HEK293 (cell line): ENCODE results near the gene DBET.
"Not testable (repeated sequence)": the region's sequence is repeated elsewhere in the genome, so short reads cannot be mapped to it uniquely, and the experiment has no call there.

Experiments
- AEBP2 ChIP-seq: fragments of 450-650 bp; formaldehyde crosslinking; IDR thresholded peaks from 2 replicates; pipeline ENCODE4 v1.5.1; 2016; ENCODE audit warnings: missing biosample characterization, missing genetic modification characterization, borderline replicate concordance
- CTCF ChIP-seq: fragments of 450-650 bp; formaldehyde crosslinking; IDR thresholded peaks from 2 replicates; pipeline ENCODE4 v1.5.1; 2016; ENCODE audit warnings: missing biosample characterization, missing genetic modification characterization
- EGR2 ChIP-seq: fragments of 450-650 bp; formaldehyde crosslinking; IDR thresholded peaks from 2 replicates; pipeline ENCODE4 v1.5.1; 2016; ENCODE audit warnings: low read depth, missing biosample characterization, missing genetic modification characterization
- HOXA7 ChIP-seq: sonication (generic); formaldehyde crosslinking; IDR thresholded peaks from 2 replicates; pipeline ENCODE4 v1.8.1; 2022; ENCODE audit warnings: missing genetic modification reagents, borderline replicate concordance
- KLF10 ChIP-seq: fragments of 450-650 bp; IDR thresholded peaks from 2 replicates; pipeline ENCODE4 v1.5.1; 2018; ENCODE audit warnings: missing biosample characterization, mild to moderate bottlenecking, missing genetic modification characterization
- KLF16 ChIP-seq: fragments of 450-650 bp; formaldehyde crosslinking; IDR thresholded peaks from 2 replicates; pipeline ENCODE4 v1.5.1; 2017; ENCODE audit warnings: missing biosample characterization, missing genetic modification characterization
- PRDM1 ChIP-seq: fragments of 450-650 bp; formaldehyde crosslinking; IDR thresholded peaks from 2 replicates; pipeline ENCODE4; 2016; ENCODE audit warnings: missing biosample characterization, missing genetic modification characterization
- REST ChIP-seq: fragments of 450-650 bp; formaldehyde crosslinking; IDR thresholded peaks from 2 replicates; pipeline ENCODE4 v1.5.1; 2016; ENCODE audit warnings: missing biosample characterization, missing genetic modification characterization
- SCRT1 ChIP-seq: fragments of 450-650 bp; formaldehyde crosslinking; IDR thresholded peaks from 2 replicates; pipeline ENCODE4 v1.5.1; 2016; ENCODE audit warnings: missing biosample characterization, missing genetic modification characterization, borderline replicate concordance
- YY1 ChIP-seq: fragments of 450-650 bp; formaldehyde crosslinking; IDR thresholded peaks from 2 replicates; pipeline ENCODE4 v1.5.1; 2018; ENCODE audit warnings: missing biosample characterization, missing genetic modification characterization
- ZBTB20 ChIP-seq: fragments of 450-650 bp; formaldehyde crosslinking; IDR thresholded peaks from 2 replicates; pipeline ENCODE4 v1.5.1; 2016; ENCODE audit warnings: missing biosample characterization, missing genetic modification characterization
- ZFP37 ChIP-seq: fragments of 450-650 bp; formaldehyde crosslinking; IDR thresholded peaks from 2 replicates; pipeline ENCODE4 v1.5.1; 2016; ENCODE audit warnings: missing biosample characterization, missing genetic modification characterization

GRCh38 chr4:190031264-190031663 lies 33.0 kb upstream of the DBET start:
- not testable (repeated sequence) for TF ChIP-seq CTCF (tag by site-specific recombination); EGR2; AEBP2 (tag by site-specific recombination); HOXA7; KLF16; PRDM1 (tag by site-specific recombination); YY1; ZFP37 (tag by site-specific recombination); REST (tag by site-specific recombination); KLF10 (tag by site-specific recombination); ZBTB20 (tag by site-specific recombination); SCRT1 (tag by site-specific recombination)
